Adrenal gland (tissue), 12 donors: ENCODE measurements around the gene VWA8. TPM values are rescaled to one million over a fixed set of nuclear protein-coding genes. Genes with fewer than 3 reads are reported as not detected.
A peak's percentile ranks its signal among the peaks of the same experiment; 100 is the strongest.

Source experiments
- DNase-seq, 7 donors: peaks; one replicate each; pipeline ENCODE4 v3.0.0-alpha.2; 2019 to 2020
- H3K27ac ChIP-seq, 5 donors: fragments of 200-600 bp; sonication (generic) in 4 of 5; 1 replicate in 3 of 5; 2 replicates in 2 of 5; pipeline versions ENCODE4 v1.5.1 to v1.8.0; 2016 to 2020; ENCODE audit warnings: mild to moderate bottlenecking in 1 of 5
- H3K27me3 ChIP-seq: fragments of 200-600 bp; 2 replicates; pipeline ENCODE4 v1.8.0; 2021
- H3K36me3 ChIP-seq, 2 donors: fragments of 200-600 bp; replicated peaks in 1 of 2; 1 replicate in 1 of 2; 2 replicates in 1 of 2; pipeline versions ENCODE4 v1.5.1 to v1.8.0; 2018 to 2022
- H3K4me1 ChIP-seq, 2 donors: fragments of 200-600 bp; replicated peaks in 1 of 2; 1 replicate in 1 of 2; 2 replicates in 1 of 2; pipeline versions ENCODE4 v1.5.1 to v1.8.0; 2018 to 2021
- H3K4me3 ChIP-seq, 4 donors: fragments of 200-600 bp; sonication (generic) in 3 of 4; one replicate each; pipeline ENCODE4 v1.5.1; 2016 to 2018
- H3K9me3 ChIP-seq, 3 donors: fragments of 200-600 bp; sonication (generic) in 1 of 3; replicated peaks in 1 of 3; 1 replicate in 2 of 3; 2 replicates in 1 of 3; pipeline versions ENCODE4 v1.5.1 to v1.8.0; 2016 to 2021
- POLR2A ChIP-seq, 2 donors: fragments of 450-650 bp; IDR thresholded peaks; one replicate each; pipeline ENCODE4 v1.6.1; 2017; ENCODE audit warnings: antibody characterized with exemption in 2 of 2, mild to moderate bottlenecking in 2 of 2, moderate library complexity in 1 of 2
- WGBS, 4 donors: extraction: QIAGEN DNeasy Blood & Tissue Kit in 2 of 4; methylation state at CpG; one replicate each; pipeline versions ENCODE4 v1.1.5 to v1.1.7; 2013 to 2017; 5-methylcytosine and 5-hydroxymethylcytosine counted together
- intact Hi-C, 2 donors: fragments of 100-400 bp; cut with DNase I; formaldehyde crosslinking; loops; one replicate each; pipeline versions ENCODE4 v1.14.1 to v1.15.0; 2022 to 2023
- polyA plus RNA-seq, 3 donors: library from polyadenylated mRNA; stranded (reverse); fragments of 200-250 nt in 2 of 3; fragments of 350-450 nt in 1 of 3; fragmentation: Illumina TruSeq in 1 of 3; extraction: RNeasy Lipid Tissue Mini Kit (QIAGEN cat#74804) in 1 of 3; gene quantifications; one replicate each; pipeline ENCODE4 v1.2.3, GENCODE V29; 2013 to 2014
- total RNA-seq, 9 donors: library from RNA; depleted of rRNA in 4 of 9; stranded (reverse); fragments of >200 nt in 4 of 9; fragments of 120-200 nt in 1 of 9; fragmentation: NEBNext Ultra II Directional in 1 of 9; extraction: Animal tissue kit (Norgen Biotek cat#: 25700) in 1 of 9; gene quantifications; one replicate each; pipeline versions ENCODE4 v1.1.0 to v1.2.4, GENCODE V29; 2013 to 2023
- TF ChIP-seq, protein P1 (sequence below), 6 experiments: fragments of 450-650 bp in 4 of 6; fragments of 200-600 bp in 2 of 6; sonication (generic) in 1 of 6; IDR thresholded peaks; 1 replicate in 5 of 6; 2 replicates in 1 of 6; pipeline versions ENCODE4 v1.5.1 to v1.8.0; 2016 to 2021; ENCODE audit warnings: antibody characterized with exemption in 6 of 6, mild to moderate bottlenecking in 2 of 6, moderate library complexity in 1 of 6
- donor health status: healthy with polysubstance abuse.
- donor health status: Bipolar disorder and iron deficiency.
- donor health status: DM: yes; HTN: yes; CAD: no.
- donor health status: DM: no; HTN: no; CAD: no.
- donor health status: DM: no; HTN: no; CAD: no.
- donor health status: DM: yes; HTN: yes; CAD: no.

The VWA8 gene
- total and polyA plus RNA-seq, 12 donors = 8.1 to 45.4 (median 31.4) TPM

DNA sequence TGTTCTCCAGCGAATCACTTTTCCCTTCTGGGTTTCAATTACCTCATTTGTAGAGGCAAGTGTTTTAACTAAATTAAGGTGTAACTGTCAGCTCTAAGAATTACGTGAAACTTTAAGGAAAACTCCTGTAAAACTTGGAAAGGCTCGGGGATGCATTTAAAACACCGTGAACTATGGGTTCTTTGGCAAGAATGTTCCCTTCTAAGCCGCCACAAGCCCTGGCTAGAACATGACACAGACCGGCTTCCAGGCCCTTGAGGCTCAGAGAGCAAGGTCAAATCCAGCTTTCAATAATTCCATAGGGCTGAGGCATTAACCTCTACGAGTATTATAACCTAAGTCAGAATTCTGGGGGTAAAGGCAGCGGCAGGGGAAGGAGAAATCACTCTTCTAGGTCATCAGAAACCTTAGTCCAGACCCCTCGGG is 685 bp downstream of the VWA8 start:
- H3K9me3 ChIP-seq = no peaks in the 10 kb centered on the region
- DNase-seq = peak; percentile 28 to 64 (median 59)
- H3K27ac ChIP-seq = peak overlapping the region; percentile 64 to 94 (median 91)
- peaks cover 18 to 25% of the 10 kb centered on the region in 2 donors for H3K4me1 ChIP-seq
- no peak for TF ChIP-seq POLR2A (IDR thresholded peaks at IDR 0.05)
- TF ChIP-seq, protein P1, sequence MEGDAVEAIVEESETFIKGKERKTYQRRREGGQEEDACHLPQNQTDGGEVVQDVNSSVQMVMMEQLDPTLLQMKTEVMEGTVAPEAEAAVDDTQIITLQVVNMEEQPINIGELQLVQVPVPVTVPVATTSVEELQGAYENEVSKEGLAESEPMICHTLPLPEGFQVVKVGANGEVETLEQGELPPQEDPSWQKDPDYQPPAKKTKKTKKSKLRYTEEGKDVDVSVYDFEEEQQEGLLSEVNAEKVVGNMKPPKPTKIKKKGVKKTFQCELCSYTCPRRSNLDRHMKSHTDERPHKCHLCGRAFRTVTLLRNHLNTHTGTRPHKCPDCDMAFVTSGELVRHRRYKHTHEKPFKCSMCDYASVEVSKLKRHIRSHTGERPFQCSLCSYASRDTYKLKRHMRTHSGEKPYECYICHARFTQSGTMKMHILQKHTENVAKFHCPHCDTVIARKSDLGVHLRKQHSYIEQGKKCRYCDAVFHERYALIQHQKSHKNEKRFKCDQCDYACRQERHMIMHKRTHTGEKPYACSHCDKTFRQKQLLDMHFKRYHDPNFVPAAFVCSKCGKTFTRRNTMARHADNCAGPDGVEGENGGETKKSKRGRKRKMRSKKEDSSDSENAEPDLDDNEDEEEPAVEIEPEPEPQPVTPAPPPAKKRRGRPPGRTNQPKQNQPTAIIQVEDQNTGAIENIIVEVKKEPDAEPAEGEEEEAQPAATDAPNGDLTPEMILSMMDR (IDR thresholded peaks at IDR 0.05) = no peak
- WGBS, 4 donors = 11 to 17% (median 13%) methylated on average over 8 to 9 of the region's 9 CpGs
- intact Hi-C loops = loop anchor here in 1 of 2 donors (5.0 kb wide), 1 partner anchor 82 kb away; no protein-coding TSS in a partner anchor
- H3K36me3 ChIP-seq = no peaks in the 10 kb centered on the region
- H3K4me3 ChIP-seq = peak overlapping the region; percentile 70 to 94 (median 86)
- no peaks in the 10 kb centered on the region for H3K27me3 ChIP-seq

DNA sequence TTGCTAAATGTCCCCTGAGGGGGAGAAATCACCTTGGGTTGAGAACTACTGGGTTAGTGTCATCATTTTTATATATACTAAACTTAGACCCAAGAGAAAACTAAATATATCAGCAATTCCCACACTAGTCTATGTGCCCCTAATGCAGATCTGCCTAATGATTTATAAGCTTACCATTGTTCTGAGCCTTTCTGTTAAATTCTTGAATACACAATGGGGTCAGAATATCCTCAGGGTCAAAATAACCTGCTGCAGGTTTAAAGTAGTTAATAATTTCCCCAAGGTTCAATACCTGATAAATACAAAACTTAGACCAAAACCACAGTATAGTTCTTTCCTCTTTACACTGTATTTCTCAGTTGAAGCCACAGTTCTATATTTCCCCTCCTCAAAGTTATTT is 4.6 kb downstream of the VWA8 start:
- H3K9me3 ChIP-seq = no peaks in the 10 kb centered on the region
- H3K36me3 ChIP-seq = no peaks in the 10 kb centered on the region
- H3K27me3 ChIP-seq = no peaks in the 10 kb centered on the region
- peaks cover 16 to 29% of the 10 kb centered on the region in 2 donors for H3K4me1 ChIP-seq
- TF ChIP-seq, protein P1 (IDR thresholded peaks at IDR 0.05) = no peak
- TF ChIP-seq POLR2A (IDR thresholded peaks at IDR 0.05) = no peak
- intact Hi-C loops = no loop called here
- H3K4me3 ChIP-seq = no peak overlapping the region
- no peak for DNase-seq
- no peak overlapping the region for H3K27ac ChIP-seq

DNA sequence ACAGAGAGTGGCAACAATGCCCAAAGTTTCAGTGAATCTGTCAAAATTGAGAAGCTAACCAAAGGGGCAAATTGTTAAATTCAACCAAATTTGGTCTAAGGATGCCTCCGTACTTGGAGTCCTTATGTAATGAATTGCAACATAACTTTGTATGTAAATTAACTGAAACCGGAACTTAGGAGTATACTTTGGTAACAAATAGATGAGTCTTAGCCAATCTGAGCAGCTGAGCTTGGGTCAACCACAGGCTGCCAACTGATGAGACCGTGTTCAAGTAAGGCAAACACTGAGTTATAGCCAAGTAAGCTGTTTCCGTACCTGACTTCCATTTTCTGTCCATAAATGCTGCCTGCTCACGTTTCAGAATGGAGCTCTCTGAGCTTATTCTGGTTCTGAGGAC is 5.3 kb downstream of the VWA8 start:
- Histone ChIP-seq H3K4me3 (no peak overlapping the region), H3K27me3 (no peaks in the 10 kb centered on the region), H3K36me3 (no peaks in the 10 kb centered on the region), H3K4me1 (peaks cover 14 to 29% of the 10 kb centered on the region in 2 donors), H3K27ac (no peak overlapping the region), H3K9me3 (no peaks in the 10 kb centered on the region)
- peak in 1 of 7 donors; percentile 25 for DNase-seq
- TF ChIP-seq, protein P1 (IDR thresholded peaks at IDR 0.05) = no peak
- 85 to 92% (median 88%) methylated on average over 5 of the region's 5 CpGs for WGBS, 4 donors
- intact Hi-C loops = no loop called here

DNA sequence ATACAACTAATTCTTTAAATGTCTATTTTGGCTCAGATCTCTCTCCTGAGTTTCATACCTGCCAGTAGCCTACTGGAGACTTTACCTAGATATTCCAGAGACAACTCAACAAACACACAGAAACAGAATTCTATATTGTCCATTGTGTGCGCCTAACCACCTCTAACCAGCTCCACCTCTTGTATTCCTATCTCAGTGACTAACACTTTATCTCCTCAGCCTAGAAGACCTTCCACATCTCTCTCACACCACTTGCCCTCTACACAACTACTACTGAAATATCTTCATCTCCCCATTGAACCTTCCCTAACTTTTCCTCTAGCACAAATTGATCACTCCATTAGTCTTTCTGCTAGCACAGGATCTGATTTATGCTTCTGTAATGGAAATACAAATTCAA is 6.7 kb downstream of the VWA8 start:
- no peak for DNase-seq
- intact Hi-C loops = no loop called here
- no peak for TF ChIP-seq POLR2A (IDR thresholded peaks at IDR 0.05)
- TF ChIP-seq, protein P1 (IDR thresholded peaks at IDR 0.05) = no peak
- no peaks in the 10 kb centered on the region for H3K9me3 ChIP-seq
- no peaks in the 10 kb centered on the region for H3K36me3 ChIP-seq
- H3K4me3 ChIP-seq = no peak overlapping the region
- no peaks in the 10 kb centered on the region for H3K27me3 ChIP-seq
- WGBS, 4 donors = 96 to 100% (median 98%) methylated on average over 1 of the region's 1 CpG
- H3K27ac ChIP-seq = no peak overlapping the region
- peaks cover 9 to 20% of the 10 kb centered on the region in 2 donors for H3K4me1 ChIP-seq
